ENCODE data around the gene GP1BB.

Gene GP1BB

GRCh38 chr22:19754701-19755144 lies 31.4 kb downstream of the GP1BB start:
- DNase-seq (ENCODE audit: low read depth in 1 of 2, low spot score in 1 of 2), result no peak

GRCh38 chr22:19755145-19755710 lies 31.9 kb downstream of the GP1BB start:
- no peak for DNase-seq (ENCODE audit: low read depth in 1 of 2, low spot score in 1 of 2)

- DNase-seq (ENCODE audit: low read depth in 1 of 2, low spot score in 1 of 2), result no peak
Measured at GRCh38 chr22:19755722-19756287, 32.5 kb downstream of the GP1BB start.

GRCh38 chr22:19756288-19757128 lies 33.2 kb downstream of the GP1BB start:
- DNase-seq (ENCODE audit: low read depth in 1 of 2, low spot score in 1 of 2), result peak; percentile 27 to 35

- no peak for DNase-seq (ENCODE audit: low read depth in 1 of 2, low spot score in 1 of 2)
Measured at GRCh38 chr22:19757140-19757984, 34.0 kb downstream of the GP1BB start.

GRCh38 chr22:19757985-19758895 lies 34.9 kb downstream of the GP1BB start:
- DNase-seq (ENCODE audit: low read depth in 1 of 2, low spot score in 1 of 2), result no peak

- DNase-seq (ENCODE audit: low read depth in 1 of 2, low spot score in 1 of 2), result no peak
Measured at GRCh38 chr22:19758896-19759426, 35.6 kb downstream of the GP1BB start.

GRCh38 chr22:19759427-19760057 lies 36.2 kb downstream of the GP1BB start:
- no peak for DNase-seq (ENCODE audit: low read depth in 1 of 2, low spot score in 1 of 2)

GRCh38 chr22:19760058-19760950 lies 37.0 kb downstream of the GP1BB start, which contains the start of gene TBX1:
Gene TBX1 (plus strand): TSS chr22:19760778. CDS start chr22:19760844, 66 bp downstream.
- no peak for DNase-seq (ENCODE audit: low read depth in 1 of 2, low spot score in 1 of 2)

- no peak for DNase-seq (ENCODE audit: low read depth in 1 of 2, low spot score in 1 of 2)
Measured at GRCh38 chr22:19760951-19761724, 37.8 kb downstream of the GP1BB start.

- no peak for DNase-seq (ENCODE audit: low read depth in 1 of 2, low spot score in 1 of 2)
Measured at GRCh38 chr22:19761725-19762567, 38.6 kb downstream of the GP1BB start.

- DNase-seq (ENCODE audit: low read depth in 1 of 2, low spot score in 1 of 2), result no peak
Measured at GRCh38 chr22:19762568-19763457, 39.5 kb downstream of the GP1BB start.

- no peak for DNase-seq (ENCODE audit: low read depth in 1 of 2, low spot score in 1 of 2)
Measured at GRCh38 chr22:19763458-19764298, 40.3 kb downstream of the GP1BB start.

GRCh38 chr22:19764299-19764593 lies 40.9 kb downstream of the GP1BB start:
- DNase-seq (ENCODE audit: low read depth in 1 of 2, low spot score in 1 of 2), result no peak

Data from activated CD4-positive, alpha-beta T cell treated with anti-CD3 and anti-CD28 coated beads, Interleukin-2, amount 50 U/mL, for 24 hours (primary cell).